OCI-LY7 (cell line): ENCODE data around the gene CENPU. TPM values are rescaled to one million over a fixed set of nuclear protein-coding genes. Genes with fewer than 3 reads are reported as not detected.

Source experiments
- BruUV-seq: library from RNA; stranded (reverse); fragments of 400-500 nt; replicated peaks from 2 replicates; lab custom pipeline; 2021; lab: Mats Ljungman, UMichigan
- CTCF ChIA-PET: fragments of 300-600 bp; sonication (Branson Sonifier 250); formaldehyde crosslinking; loops from one replicate; lab custom pipeline; 2022; ENCODE audit warnings: antibody characterized with exemption; ENCODE audit not compliant: unreplicated experiment; lab: Charles Lee
- POLR2A ChIA-PET: fragments of 300-600 bp; sonication (Branson Sonifier 250); formaldehyde crosslinking; loops from one replicate; lab custom pipeline; 2022; ENCODE audit warnings: antibody characterized with exemption; lab: Charles Lee
- DNase-seq: peaks from one replicate; pipeline ENCODE4 v3.0.0-alpha.2; 2015; ENCODE audit warnings: low spot score
- H2AFZ ChIP-seq: fragments of 200-600 bp; sonication (generic), shearing (Covaris generic); 2 replicates; pipeline ENCODE4 v1.6.1; 2014; ENCODE audit warnings: mild to moderate bottlenecking, antibody characterized with exemption, low read length, moderate library complexity
- H3K27ac ChIP-seq: fragments of 200-600 bp; sonication (generic); 2 replicates; pipeline ENCODE4 v1.5.1; 2014; ENCODE audit warnings: mixed run types, low read depth, mild to moderate bottlenecking, moderate library complexity, low read length, inconsistent platforms; ENCODE audit not compliant: poor library complexity, severe bottlenecking
- H3K36me3 ChIP-seq: fragments of 200-600 bp; sonication (generic); 2 replicates; pipeline ENCODE4 v1.6.1; 2014; ENCODE audit warnings: mild to moderate bottlenecking, antibody characterized with exemption, low read length, moderate library complexity, mixed read lengths; ENCODE audit not compliant: insufficient read depth
- H3K4me1 ChIP-seq: fragments of 200-600 bp; sonication (generic); 2 replicates; pipeline ENCODE4 v1.5.1; 2014; ENCODE audit warnings: mild to moderate bottlenecking, low read length; ENCODE audit not compliant: insufficient read depth, poor library complexity, severe bottlenecking
- H3K4me2 ChIP-seq: fragments of 200-600 bp; sonication (generic); 2 replicates; pipeline ENCODE4 v1.6.1; 2014; ENCODE audit warnings: mild to moderate bottlenecking, low read length
- H3K4me3 ChIP-seq: fragments of 200-600 bp; sonication (generic); 2 replicates; pipeline ENCODE4 v1.5.1; 2014; ENCODE audit warnings: mild to moderate bottlenecking, low read depth, low read length; ENCODE audit not compliant: poor library complexity, severe bottlenecking
- H3K79me2 ChIP-seq: fragments of 200-600 bp; sonication (generic); 2 replicates; pipeline ENCODE4 v1.6.1; 2016; ENCODE audit warnings: low read depth, mild to moderate bottlenecking, low read length, moderate library complexity, mixed read lengths; ENCODE audit not compliant: insufficient read depth
- H3K9me2 ChIP-seq: fragments of 200-600 bp; sonication (generic); 2 replicates; pipeline ENCODE4 v1.6.1; 2016; ENCODE audit warnings: mild to moderate bottlenecking, low read length, mixed read lengths; ENCODE audit not compliant: insufficient read depth
- H3K9me3 ChIP-seq: fragments of 200-600 bp; sonication (generic); 2 replicates; pipeline ENCODE4 v1.6.1; 2014; ENCODE audit warnings: mild to moderate bottlenecking, mixed run types, low read length, mixed read lengths
- H4K20me1 ChIP-seq: fragments of 200-600 bp; sonication (generic); 2 replicates; pipeline ENCODE4 v1.6.1; 2014; ENCODE audit warnings: mild to moderate bottlenecking, antibody characterized with exemption, low read length, moderate library complexity, mixed read lengths; ENCODE audit not compliant: insufficient read depth
- CTCF ChIP-seq: fragments of 200-600 bp; sonication (generic); conservative IDR thresholded peaks from 2 replicates; pipeline ENCODE4 v1.5.1; 2014; ENCODE audit warnings: mild to moderate bottlenecking, antibody characterized with exemption, low read length, moderate library complexity, mixed read lengths
- EZH2phosphoT487 ChIP-seq: fragments of 200-600 bp; sonication (generic); IDR thresholded peaks from 2 replicates; pipeline ENCODE4 v1.6.1; 2018; ENCODE audit warnings: low read depth, borderline replicate concordance, mild to moderate bottlenecking, mixed run types, antibody characterized with exemption, low read length, moderate library complexity, mixed read lengths
- intact Hi-C: fragments of 100-400 bp; cut with micrococcal nuclease; formaldehyde crosslinking; loops from one replicate; pipeline ENCODE4 v1.10.0; 2022; ENCODE audit not compliant: unreplicated experiment
- total RNA-seq, 2 experiments: library from RNA; depleted of rRNA in 1 of 2; stranded (reverse); fragments of >200 nt in 1 of 2; shearing (Covaris generic) in 1 of 2; gene quantifications; 2 replicates each; pipeline ENCODE4 v1.2.3, GENCODE V29; 2014 to 2022

The CENPU gene
- total RNA-seq, 2 experiments from 2014 or later, result 83.9 to 132 TPM

- Histone ChIP-seq H3K4me2 (no peak overlapping the region), H3K9me3 (no peaks in the 10 kb centered on the region), H3K4me3 (no peak overlapping the region), H3K9me2 (no peaks in the 10 kb centered on the region), H3K27ac (no peak overlapping the region), H3K4me1 (peaks cover 36% of the 10 kb centered on the region), H2AFZ (no peak overlapping the region), H3K79me2 (peaks cover 79% of the 10 kb centered on the region), H3K36me3 (peaks cover 84% of the 10 kb centered on the region), H4K20me1 (peaks cover 27% of the 10 kb centered on the region)
- DNase-seq, result no peak
- intact Hi-C loops, result no loop called here
- TF ChIP-seq CTCF (no peak), EZH2phosphoT487 (no peak)
- CTCF ChIA-PET, result no interaction called here
- POLR2A ChIA-PET, result no interaction called here
- no TSS peak for BruUV-seq
Measured at GRCh38 chr4:184728858-184729257, 5.0 kb downstream of the CENPU start.

- peaks cover 20% of the 10 kb centered on the region for H4K20me1 ChIP-seq
- H2AFZ ChIP-seq, result no peak overlapping the region
- peaks cover 35% of the 10 kb centered on the region for H3K4me1 ChIP-seq
- H3K27ac ChIP-seq, result no peak overlapping the region
- ChIA-PET CTCF (no interaction called here), POLR2A (interaction anchor here (0.6 to 0.7 kb wide), 3 partner anchors 25 to 520 kb away, joined by 3 to 4 read pairs (median 3); no protein-coding TSS in a partner anchor)
- peaks cover 97% of the 10 kb centered on the region for H3K36me3 ChIP-seq
- no peaks in the 10 kb centered on the region for H3K9me3 ChIP-seq
- no TSS peak for BruUV-seq
- no peak overlapping the region for H3K4me2 ChIP-seq
- no peak overlapping the region for H3K4me3 ChIP-seq
- intact Hi-C loops, result no loop called here
- no peak for DNase-seq
- TF ChIP-seq CTCF (no peak), EZH2phosphoT487 (no peak)
- H3K79me2 ChIP-seq, result peaks cover 75% of the 10 kb centered on the region
- no peaks in the 10 kb centered on the region for H3K9me2 ChIP-seq
Measured at GRCh38 chr4:184727430-184727829, 6.5 kb downstream of the CENPU start.

- Histone ChIP-seq H3K9me2 (no peaks in the 10 kb centered on the region), H3K4me2 (no peak overlapping the region), H3K36me3 (peaks cover 97% of the 10 kb centered on the region), H3K4me1 (peaks cover 13% of the 10 kb centered on the region), H4K20me1 (0 out of 2 replicates have a peak, but pooled peaks cover 4% of the 10 kb centered on the region), H3K4me3 (no peak overlapping the region), H3K9me3 (0 out of 2 replicates have a peak, but pooled peaks cover 6% of the 10 kb centered on the region), H3K27ac (no peak overlapping the region), H2AFZ (no peak overlapping the region), H3K79me2 (peaks cover 62% of the 10 kb centered on the region)
- CTCF ChIA-PET, result no interaction called here
- BruUV-seq, result no TSS peak
- TF ChIP-seq EZH2phosphoT487, result no peak
- peak; percentile 62 for TF ChIP-seq CTCF
- DNase-seq, result no peak
- intact Hi-C loops, result no loop called here
- POLR2A ChIA-PET, result interaction anchor here (1.2 to 1.9 kb wide), 3 partner anchors 11 to 25 kb away, joined by 3 to 11 read pairs (median 3); partner anchors contain the start of gene CENPU
Measured at GRCh38 chr4:184722798-184723197, 11.1 kb downstream of the CENPU start.
